Activated CD4-positive, alpha-beta T cell treated with anti-CD3 and anti-CD28 coated beads, Interleukin-2, Interleukin-4, amounts not matched to agents 100 ng/mL and 50 ng/mL, durations not matched to agents 16 hours and 8 hours (primary cell): ENCODE results near the gene DOC2A.

ENCODE experiments used
- DNase-seq: peaks from one replicate; pipeline ENCODE4 v3.0.0-alpha.2; 2020; ENCODE audit warnings: low spot score

The DOC2A gene

GRCh38 chr16:29989111-29989858 lies 21.5 kb downstream of the DOC2A start:
- DNase-seq = no peak

- DNase-seq = no peak
Observed at GRCh38 chr16:29988346-29989075, 22.3 kb downstream of the DOC2A start.

GRCh38 chr16:29987371-29988085 lies 23.3 kb downstream of the DOC2A start:
- DNase-seq = no peak

DNA sequence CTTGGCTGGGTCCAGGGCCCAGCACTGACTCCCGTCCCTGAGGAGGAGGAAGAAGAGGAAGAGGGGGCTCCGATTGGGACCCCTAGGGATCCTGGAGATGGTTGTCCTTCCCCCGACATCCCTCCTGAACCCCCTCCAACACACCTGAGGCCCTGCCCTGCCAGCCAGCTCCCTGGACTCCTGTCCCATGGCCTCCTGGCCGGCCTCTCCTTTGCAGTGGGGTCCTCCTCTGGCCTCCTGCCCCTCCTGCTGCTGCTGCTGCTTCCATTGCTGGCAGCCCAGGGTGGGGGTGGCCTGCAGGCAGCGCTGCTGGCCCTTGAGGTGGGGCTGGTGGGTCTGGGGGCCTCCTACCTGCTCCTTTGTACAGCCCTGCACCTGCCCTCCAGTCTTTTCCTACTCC lies 23.9 kb downstream of the DOC2A start:
- no peak for DNase-seq

DNA sequence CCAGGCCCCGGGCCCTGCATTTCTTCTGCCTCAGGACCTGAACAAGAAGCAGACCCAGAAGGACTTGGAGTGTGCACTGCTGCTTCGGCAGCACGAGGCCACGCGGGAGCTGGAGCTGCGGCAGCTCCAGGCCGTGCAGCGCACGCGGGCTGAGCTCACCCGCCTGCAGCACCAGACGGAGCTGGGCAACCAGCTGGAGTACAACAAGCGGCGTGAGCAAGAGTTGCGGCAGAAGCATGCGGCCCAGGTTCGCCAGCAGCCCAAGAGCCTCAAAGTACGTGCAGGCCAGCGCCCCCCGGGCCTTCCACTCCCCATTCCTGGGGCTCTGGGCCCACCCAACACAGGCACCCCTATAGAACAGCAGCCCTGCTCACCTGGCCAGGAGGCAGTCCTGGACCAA lies 24.6 kb downstream of the DOC2A start:
- DNase-seq = no peak

DNA sequence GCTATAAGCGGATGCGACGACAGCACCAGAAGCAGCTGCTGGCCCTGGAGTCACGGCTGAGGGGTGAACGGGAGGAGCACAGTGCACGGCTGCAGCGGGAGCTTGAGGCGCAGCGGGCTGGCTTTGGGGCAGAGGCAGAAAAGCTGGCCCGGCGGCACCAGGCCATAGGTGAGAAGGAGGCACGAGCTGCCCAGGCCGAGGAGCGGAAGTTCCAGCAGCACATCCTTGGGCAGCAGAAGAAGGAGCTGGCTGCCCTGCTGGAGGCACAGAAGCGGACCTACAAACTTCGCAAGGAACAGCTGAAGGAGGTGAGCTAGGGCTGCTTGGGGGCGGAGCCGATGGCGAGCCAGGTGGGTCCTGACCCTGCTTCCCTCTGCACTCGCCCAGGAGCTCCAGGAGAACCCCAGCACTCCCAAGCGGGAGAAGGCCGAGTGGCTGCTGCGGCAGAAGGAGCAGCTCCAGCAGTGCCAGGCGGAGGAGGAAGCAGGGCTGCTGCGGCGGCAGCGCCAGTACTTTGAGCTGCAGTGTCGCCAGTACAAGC lies 25.5 kb downstream of the DOC2A start:
- DNase-seq = no peak

GRCh38 chr16:29984764-29985147 lies 26.1 kb downstream of the DOC2A start:
- DNase-seq = no peak

GRCh38 chr16:29984137-29984763 lies 26.6 kb downstream of the DOC2A start:
- no peak for DNase-seq

- DNase-seq = no peak
Observed at GRCh38 chr16:29983420-29984136, 27.2 kb downstream of the DOC2A start.

GRCh38 chr16:29982560-29983419 lies 28.0 kb downstream of the DOC2A start:
- DNase-seq = no peak

GRCh38 chr16:29978564-29979270 lies 32.1 kb downstream of the DOC2A start:
- no peak for DNase-seq

DNA sequence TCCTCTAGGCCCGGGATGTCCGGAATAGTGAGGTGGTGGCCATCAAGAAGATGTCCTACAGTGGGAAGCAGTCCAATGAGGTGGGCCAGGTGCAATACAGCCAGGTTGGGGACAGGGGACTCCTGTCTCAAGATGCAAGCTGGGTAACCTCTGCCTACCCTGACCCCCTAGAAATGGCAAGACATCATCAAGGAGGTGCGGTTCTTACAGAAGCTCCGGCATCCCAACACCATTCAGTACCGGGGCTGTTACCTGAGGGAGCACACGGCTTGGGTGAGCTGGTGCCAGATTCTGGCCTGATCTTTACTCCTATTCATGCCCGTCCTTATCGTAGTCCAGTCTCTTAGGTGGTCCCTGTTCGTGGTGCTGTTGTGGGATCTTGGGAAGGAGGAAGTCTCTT lies 32.7 kb downstream of the DOC2A start:
- DNase-seq = no peak

- DNase-seq = no peak
Observed at GRCh38 chr16:29977063-29977825, 33.6 kb downstream of the DOC2A start.

- DNase-seq = no peak
Observed at GRCh38 chr16:29975811-29976511, 34.9 kb downstream of the DOC2A start.

- DNase-seq = no peak
Observed at GRCh38 chr16:29975134-29975538, 35.7 kb downstream of the DOC2A start.

- DNase-seq = no peak
Observed at GRCh38 chr16:29974291-29975133, 36.3 kb downstream of the DOC2A start.

DNA sequence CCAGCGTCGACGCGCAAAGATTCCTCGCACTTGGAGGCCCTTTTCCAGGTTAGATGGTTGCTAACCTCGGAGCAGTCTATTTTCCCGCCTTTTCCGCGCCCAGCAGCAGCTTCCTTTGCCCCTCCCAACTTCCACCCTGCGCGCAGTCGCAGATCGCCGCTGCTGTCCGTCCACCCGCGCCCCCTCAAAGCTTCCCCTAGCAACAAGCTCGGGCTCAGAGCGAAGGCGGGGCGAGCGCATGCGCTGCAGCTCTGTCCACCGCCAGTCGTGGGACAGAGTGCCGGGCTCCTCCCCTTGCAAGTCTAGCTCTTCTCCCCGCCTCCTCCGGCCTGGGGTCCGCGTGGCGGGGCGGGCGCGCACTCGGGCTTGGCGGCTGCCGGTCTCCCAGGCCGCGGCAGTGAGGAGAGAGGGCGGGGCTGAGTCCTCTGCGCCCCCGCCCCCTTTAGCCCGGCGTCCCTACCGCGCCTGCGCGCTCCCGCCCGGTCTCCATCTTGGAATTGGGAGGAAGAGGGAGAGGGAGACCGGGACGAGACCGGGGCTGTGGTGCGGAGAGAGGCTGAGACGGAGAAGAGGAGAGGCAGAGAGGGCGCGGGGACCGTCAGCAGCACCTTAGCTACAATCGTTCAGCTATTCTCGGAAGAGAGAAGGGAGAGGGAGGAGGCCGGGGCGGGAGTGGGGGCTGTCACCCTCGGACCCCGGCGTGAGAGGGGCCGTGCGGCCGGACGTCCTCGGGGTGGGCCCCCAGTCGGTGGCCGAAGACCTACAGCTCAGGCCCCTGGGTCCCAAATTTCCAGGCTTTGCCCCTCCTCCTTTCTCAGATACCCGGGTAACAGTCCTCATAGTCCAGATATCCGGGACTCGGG lies 37.2 kb downstream of the DOC2A start, which contains the start of gene TAOK2:
TAOK2 (plus strand) TSS at position 485 of the 863 bp plus-strand sequence. CDS start 3,905 bp downstream, outside the sequence.
- peak; percentile 98 for DNase-seq
